Activated CD4-positive, alpha-beta T cell treated with anti-CD3 and anti-CD28 coated beads, Interleukin-2, amount 50 U/mL, for 16 hours (primary cell): ENCODE results near the gene TRIM29.
A peak's percentile ranks its signal among the peaks of the same experiment; 100 is the strongest.

ENCODE experiments used
- DNase-seq: peaks from one replicate; pipeline ENCODE4 v3.0.0-alpha.2; 2020

Gene TRIM29

DNA sequence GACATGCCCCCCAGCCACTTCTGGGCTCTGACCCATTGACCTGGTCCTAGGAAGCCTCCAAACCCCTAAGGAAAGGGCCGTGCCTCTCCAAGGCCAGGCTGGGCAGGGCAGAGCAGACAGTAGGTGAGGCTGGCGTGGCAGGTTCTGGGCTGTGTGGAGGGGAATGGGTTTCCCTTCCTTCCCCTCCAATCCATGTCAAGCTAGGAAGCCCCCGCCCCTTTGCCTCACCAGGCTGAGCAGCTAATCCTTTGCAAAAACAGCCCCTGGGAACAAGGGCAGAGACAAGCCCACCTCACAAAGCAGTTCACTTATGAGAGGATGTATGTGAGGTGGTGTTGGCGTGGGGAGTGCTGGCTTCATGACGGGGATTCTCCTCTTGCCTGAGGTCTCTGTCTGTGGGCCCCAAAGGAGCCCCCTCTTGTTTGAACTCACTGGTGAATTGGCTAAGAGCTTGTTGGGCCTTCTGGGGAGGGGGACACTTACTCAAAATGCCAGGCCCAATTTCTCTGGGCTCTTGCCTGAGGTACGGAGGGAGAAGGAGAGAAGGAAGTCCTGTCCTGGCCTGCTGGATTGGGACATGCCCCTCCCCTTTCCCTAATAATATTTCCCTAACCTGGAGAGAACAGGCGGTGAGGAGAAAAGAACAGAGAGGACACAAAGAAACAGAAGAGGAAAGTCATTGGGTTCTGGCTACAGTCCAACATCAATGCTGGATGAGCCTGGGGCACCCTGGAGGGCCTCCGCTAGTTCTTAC is 1.6 kb upstream of the TRIM29 start:
- DNase-seq: no peak

DNA sequence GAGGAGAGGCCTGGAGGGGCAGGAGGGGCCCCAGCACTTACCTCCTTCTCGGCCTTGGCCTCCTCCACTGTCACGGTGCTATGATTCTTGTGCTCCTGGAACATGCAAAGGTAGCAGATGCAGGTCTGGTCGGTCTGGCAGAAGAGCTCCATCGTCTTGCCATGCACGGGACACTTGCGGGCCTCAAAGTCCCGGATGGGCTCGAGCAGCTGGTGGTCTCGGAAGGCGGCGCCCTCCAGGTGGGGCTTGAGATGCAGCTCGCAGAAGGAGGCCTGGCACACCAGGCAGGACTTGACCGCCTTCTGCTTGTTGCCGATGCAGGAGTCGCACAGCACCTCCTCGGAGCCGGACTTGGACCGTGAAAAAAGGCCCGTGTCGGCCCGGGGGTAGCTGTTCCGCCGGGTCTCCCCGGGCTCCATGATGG is 714 bp downstream of the TRIM29 start:
- DNase-seq: no peak

GRCh38 chr11:120136356-120136755 is 1.6 kb downstream of the TRIM29 start:
- DNase-seq: no peak

GRCh38 chr11:120135838-120136237 is 2.1 kb downstream of the TRIM29 start:
- DNase-seq: no peak

DNA sequence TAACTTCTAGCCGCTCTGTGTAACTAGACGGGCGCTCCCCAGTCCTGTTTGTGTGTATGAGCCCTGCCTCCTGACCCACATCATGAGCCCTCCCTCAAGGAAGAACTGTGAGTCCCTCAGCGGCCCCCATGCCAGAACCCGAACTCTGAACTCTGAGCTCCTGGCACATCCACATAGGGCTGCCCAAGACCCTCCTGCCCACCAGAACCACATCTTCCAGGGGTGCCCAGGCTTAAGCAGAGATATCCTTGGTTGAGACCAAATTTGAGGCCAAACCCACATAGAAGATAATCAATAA is 3.0 kb downstream of the TRIM29 start:
- DNase-seq: no peak

DNA sequence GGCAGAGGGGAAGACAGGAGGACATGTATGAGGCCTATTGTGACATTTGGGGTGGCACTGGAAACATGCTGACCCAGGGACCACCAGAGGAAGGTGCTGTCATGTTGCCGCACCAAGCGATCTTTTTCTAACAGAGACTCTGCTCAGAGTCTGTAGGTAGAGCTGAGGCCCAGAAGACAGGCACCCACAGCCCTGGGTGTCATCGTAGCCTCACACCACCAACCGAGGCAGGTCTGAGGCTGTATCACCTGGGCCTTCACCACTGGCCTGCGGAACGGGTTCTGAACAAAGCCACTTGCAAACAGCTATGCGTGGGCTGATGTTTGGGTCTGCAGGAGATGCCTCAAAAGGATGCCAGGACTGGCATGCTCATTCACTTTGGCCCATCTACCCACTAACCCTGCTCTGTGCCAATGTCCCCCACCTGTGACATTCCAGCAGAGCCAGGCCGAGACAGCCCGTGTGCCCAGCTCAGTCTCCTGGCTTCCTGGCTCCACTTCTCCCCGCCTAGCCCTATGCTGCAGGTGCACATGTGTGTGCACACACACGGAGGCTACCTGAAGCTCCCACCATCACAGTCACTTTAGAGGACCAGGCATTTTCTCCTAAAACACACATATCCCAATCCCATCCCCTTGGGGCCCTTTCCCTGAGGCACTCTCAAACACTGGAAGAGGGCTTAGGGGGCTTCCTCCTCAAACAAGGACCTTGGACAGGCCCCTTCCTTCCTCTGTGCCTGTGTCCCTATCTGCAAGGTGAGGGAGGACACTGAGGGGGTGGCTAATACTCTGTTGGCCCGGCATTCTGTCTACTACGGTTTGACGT is 3.6 kb downstream of the TRIM29 start:
- DNase-seq: no peak

DNA sequence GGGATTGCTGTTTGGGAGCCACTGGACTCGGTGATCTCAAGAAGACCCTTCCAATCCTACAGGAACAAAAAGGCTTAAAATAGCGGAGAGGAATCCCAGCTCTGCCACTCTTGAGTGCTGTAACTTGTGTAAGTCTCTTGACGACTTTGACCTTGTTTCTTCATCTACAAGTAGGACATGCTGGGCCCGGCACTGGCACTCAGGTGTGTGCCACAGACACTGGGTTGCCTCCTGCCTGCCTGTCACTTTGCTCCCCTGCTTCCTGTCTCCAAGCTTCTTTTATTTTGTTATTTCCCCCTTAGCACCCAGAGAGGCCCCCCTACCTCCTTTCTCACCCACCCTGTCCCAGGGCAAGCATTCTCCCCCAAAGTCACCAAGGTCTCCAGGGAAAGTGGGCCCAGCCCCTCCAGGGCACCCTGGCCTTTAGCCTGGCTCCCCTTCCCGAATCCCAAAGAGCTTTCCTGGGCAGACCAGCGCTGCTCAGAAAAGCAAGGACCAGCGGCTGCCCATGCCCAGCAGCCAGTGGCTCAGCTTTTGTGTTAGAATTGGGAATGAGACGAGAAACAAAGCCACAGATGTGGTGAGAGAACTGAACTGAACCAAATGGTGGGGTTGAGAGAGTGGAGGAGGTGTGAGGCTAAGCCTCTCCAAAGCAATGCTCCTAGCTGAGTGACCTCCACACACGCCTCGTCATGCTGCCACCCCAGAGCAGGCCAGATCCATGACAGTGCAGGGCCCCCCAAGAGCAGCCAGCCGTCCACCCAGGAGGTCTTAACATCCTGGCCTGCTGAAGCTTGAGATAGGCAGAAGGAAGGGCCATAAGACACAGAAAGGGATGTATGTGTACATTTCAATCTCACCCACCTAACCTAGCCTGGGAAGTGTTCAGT is 4.5 kb downstream of the TRIM29 start:
- no peak for DNase-seq

- DNase-seq: no peak
Observed at GRCh38 chr11:120132645-120133185, 5.2 kb downstream of the TRIM29 start.

GRCh38 chr11:120131941-120132644 is 5.8 kb downstream of the TRIM29 start:
- DNase-seq: no peak

DNA sequence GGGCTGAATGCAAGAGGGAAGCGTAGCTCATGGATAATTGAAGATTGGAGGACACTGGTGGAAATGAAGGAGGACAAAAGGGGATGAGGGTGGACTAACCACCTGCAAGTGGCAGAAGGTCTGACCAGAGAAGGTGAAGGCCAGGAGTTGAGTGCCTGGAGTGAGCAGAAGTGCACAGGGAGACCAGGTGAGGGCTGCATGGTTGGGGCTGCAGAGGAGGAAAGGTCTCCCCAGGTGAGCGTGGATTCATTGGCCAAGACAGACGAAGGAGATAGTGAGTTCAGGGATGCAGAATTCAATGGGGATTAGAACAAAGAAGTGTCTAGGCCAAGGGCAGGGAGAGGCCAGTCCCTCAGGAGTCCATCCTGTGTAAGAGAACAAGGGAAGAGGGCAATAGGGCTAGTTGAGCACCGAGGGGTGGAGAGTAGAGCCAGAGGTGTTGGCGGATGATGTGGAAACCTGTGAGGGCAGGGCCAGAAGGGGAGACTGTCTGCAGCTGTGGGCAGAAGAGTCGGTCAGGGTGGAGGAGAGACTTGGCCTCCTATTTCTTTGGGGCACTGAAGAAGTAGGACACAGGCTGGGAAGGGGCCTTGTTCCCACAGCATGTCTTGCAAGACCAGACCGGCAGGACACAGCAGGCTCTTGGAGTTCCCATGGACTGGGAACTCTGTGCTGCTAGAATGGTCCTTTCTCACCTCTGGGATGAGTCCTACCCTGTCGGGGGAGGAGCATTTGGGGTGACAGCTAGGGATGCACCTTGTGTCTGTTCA is 6.7 kb downstream of the TRIM29 start:
- DNase-seq: no peak

GRCh38 chr11:120130176-120130980 is 7.5 kb downstream of the TRIM29 start:
- DNase-seq: no peak

DNA sequence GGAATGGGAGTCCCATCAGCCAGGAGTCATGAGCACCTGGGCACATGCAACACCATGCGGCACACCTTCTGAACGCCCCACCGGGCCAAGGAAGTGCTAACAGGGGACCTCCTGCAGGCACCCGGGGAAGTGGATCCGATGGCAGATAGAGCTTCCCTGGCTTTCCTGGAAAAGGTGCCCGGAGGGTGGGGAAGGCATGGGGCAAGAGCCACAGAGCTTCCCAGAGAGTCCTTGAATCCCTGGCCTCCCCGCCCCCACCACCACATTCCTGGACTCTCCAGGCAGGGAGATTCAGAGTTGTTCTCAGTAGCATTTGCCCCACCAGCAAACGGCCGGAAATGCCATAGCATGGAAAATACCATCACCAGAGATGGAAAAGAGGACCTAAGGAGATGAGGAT is 8.3 kb downstream of the TRIM29 start:
- no peak for DNase-seq

DNA sequence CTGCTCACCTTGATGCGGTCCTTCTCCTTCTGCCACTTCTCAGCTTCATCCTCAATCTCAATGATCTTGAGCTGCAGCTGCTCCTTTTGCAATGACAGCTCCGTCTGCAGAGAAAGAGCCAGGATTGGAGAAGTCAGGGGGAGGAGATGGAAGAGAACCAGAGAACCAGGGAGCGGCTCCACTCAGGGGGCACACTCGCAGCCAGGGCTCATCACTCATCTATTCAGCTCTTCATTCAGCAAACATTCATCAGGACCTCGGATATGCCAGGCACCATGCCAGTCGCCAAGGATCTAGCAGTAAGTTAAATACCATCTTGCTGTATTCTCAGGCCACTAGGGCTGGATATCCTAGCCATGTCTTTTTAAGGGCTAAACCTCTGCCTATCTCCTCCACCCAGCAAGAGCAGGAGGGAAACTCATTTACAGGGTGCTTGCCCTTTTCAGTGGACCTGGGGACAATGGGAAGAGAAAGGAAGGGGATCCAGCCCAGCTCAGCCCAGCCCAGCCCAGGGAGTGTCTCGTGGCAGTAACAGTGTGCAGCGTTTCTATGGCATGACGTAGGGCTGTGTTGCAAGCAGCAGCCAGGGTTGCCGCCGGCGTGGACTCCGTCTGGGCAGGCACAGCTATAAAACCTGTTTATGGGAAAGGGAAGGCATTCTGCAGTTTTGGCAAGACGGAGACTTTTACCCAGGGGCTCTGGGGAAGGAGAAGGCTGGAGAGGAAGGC is 9.4 kb downstream of the TRIM29 start:
- no peak for DNase-seq

- DNase-seq: no peak
Observed at GRCh38 chr11:120127236-120127635, 10.7 kb downstream of the TRIM29 start.

DNA sequence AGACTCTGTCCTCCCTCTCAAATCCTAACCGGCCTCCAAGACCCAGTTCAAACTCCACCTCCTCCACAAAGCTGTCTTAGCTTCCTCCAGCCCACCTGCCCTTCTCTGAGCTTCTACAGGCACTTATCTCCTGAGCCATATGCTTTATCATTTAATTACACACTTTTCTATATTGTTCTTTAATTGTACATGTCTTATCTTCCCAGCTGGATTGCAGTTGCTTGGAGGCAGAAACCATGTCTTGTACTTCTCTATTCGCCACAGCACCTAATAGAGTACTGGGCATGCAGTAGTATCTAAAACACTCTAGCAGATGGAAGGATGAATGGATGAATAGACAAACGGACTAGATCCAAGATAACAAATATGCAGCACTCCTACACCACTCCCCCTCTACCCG is 11.3 kb downstream of the TRIM29 start:
- no peak for DNase-seq

DNA sequence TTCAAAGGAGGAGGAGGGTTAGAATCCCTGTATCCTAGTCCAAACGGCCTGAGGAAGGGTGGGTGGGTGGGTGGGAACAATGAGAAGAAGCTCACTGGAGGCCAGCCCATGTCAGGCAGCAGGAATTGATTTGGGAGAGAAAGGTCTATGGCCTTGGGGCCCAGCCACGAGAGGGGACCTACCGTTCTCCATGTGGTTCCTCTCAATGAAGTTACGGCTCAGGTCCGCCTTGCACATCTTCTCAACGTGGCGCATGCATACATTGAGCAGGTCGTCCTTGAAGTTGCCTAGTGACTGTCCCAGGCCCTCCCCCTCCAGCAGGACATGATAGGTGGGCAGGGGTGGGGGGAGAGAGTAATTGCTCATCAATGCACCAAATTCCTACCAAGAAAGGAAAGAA is 12.4 kb downstream of the TRIM29 start:
- DNase-seq: no peak

DNA sequence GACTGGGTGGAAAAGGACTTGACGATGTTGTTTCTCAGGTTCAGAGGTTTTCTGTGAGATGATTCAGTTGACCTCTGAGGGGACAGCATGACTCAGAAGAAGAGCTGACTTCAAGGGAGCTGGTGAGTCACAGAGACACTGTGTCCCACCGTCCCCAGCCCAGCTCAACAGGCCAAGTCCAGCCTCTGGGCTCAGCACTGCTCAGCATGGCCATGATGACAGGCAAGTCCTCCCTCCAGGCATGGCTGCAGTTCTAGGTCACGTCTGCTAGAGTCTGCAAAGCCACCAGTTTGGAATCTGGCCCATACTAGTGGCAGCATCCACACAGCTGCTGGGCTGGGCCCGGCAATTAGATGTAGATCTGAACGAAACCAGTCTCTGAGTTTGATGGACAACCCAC is 12.9 kb downstream of the TRIM29 start:
- peak; percentile 9 for DNase-seq

DNA sequence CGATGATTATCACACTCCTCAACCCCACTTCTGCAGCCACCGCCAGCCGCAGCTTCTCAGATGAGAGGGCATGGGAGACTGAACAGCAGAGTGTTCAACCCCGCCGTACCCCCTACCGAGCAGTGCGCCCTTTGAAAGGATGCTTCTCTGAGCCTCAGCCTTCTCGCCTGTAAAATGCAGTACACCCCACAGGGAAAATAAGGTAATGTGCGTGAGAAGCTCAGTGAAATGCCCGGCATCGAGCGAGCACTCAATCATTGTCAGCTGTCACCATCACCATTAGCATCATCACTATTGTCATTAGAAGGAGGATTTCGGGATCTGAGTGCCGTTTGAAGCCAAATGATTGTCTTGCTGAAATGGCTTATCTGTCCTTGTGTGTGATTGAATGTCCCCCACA is 13.6 kb downstream of the TRIM29 start:
- no peak for DNase-seq

GRCh38 chr11:120123946-120124345 is 14.0 kb downstream of the TRIM29 start:
- DNase-seq: no peak
